Measurements from ENCODE around the gene CALB2. TPM values are rescaled to one million over a fixed set of nuclear protein-coding genes. Genes with fewer than 3 reads are reported as not detected.

CALB2 gene
- total RNA-seq, 1 donor from 2014 or later, result 0.96 TPM

GRCh38 chr16:71429581-71429980 is 71.1 kb downstream of the CALB2 start:
- Mint-ChIP-seq H3K4me3 (ENCODE audit: low read depth) (no peak overlapping the region), H3K27ac (no peak overlapping the region), H3K27me3 (peaks cover 45% of the 10 kb centered on the region), H3K36me3 (ENCODE audit: insufficient read depth) (no peaks in the 10 kb centered on the region), H3K9me3 (ENCODE audit: low read depth) (no peaks in the 10 kb centered on the region), H3K4me1 (ENCODE audit: low read depth) (peaks cover 4% of the 10 kb centered on the region)
- no peak for DNase-seq (ENCODE audit: low spot score, unreplicated experiment)
- TF ChIP-seq CTCF (IDR thresholded peaks at IDR 0.05; ENCODE audit: unreplicated experiment), result no peak

GRCh38 chr16:71430744-71431143 is 72.2 kb downstream of the CALB2 start:
- peaks cover 4% of the 10 kb centered on the region for H3K4me1 Mint-ChIP-seq (ENCODE audit: low read depth)
- no peak overlapping the region for H3K4me3 Mint-ChIP-seq (ENCODE audit: low read depth)
- peaks cover 35% of the 10 kb centered on the region for H3K27me3 Mint-ChIP-seq
- no peaks in the 10 kb centered on the region for H3K36me3 Mint-ChIP-seq (ENCODE audit: insufficient read depth)
- H3K27ac Mint-ChIP-seq, result no peak overlapping the region
- no peaks in the 10 kb centered on the region for H3K9me3 Mint-ChIP-seq (ENCODE audit: low read depth)
- TF ChIP-seq CTCF (IDR thresholded peaks at IDR 0.05; ENCODE audit: unreplicated experiment), result no peak
- DNase-seq (ENCODE audit: low spot score, unreplicated experiment), result no peak

GRCh38 chr16:71431176-71431575 is 72.7 kb downstream of the CALB2 start:
- no peaks in the 10 kb centered on the region for H3K36me3 Mint-ChIP-seq (ENCODE audit: insufficient read depth)
- H3K4me1 Mint-ChIP-seq (ENCODE audit: low read depth), result peaks cover 4% of the 10 kb centered on the region
- H3K9me3 Mint-ChIP-seq (ENCODE audit: low read depth), result no peaks in the 10 kb centered on the region
- H3K27ac Mint-ChIP-seq, result no peak overlapping the region
- no peak overlapping the region for H3K4me3 Mint-ChIP-seq (ENCODE audit: low read depth)
- peaks cover 33% of the 10 kb centered on the region for H3K27me3 Mint-ChIP-seq
- DNase-seq (ENCODE audit: low spot score, unreplicated experiment), result no peak
- TF ChIP-seq CTCF (IDR thresholded peaks at IDR 0.05; ENCODE audit: unreplicated experiment), result no peak

- Mint-ChIP-seq H3K36me3 (ENCODE audit: insufficient read depth) (no peaks in the 10 kb centered on the region), H3K27me3 (peaks cover 30% of the 10 kb centered on the region), H3K9me3 (ENCODE audit: low read depth) (no peaks in the 10 kb centered on the region), H3K4me3 (ENCODE audit: low read depth) (no peak overlapping the region), H3K27ac (no peak overlapping the region), H3K4me1 (ENCODE audit: low read depth) (no peaks in the 10 kb centered on the region)
- no peak for TF ChIP-seq CTCF (IDR thresholded peaks at IDR 0.05; ENCODE audit: unreplicated experiment)
- no peak for DNase-seq (ENCODE audit: low spot score, unreplicated experiment)
Measured at GRCh38 chr16:71431991-71432390, 73.5 kb downstream of the CALB2 start.

- no peaks in the 10 kb centered on the region for H3K9me3 Mint-ChIP-seq (ENCODE audit: low read depth)
- DNase-seq (ENCODE audit: low spot score, unreplicated experiment), result no peak
- no peak for TF ChIP-seq CTCF (IDR thresholded peaks at IDR 0.05; ENCODE audit: unreplicated experiment)
- H3K36me3 Mint-ChIP-seq (ENCODE audit: insufficient read depth), result no peaks in the 10 kb centered on the region
- no peak overlapping the region for H3K27ac Mint-ChIP-seq
- no peak overlapping the region for H3K4me3 Mint-ChIP-seq (ENCODE audit: low read depth)
- no peaks in the 10 kb centered on the region for H3K4me1 Mint-ChIP-seq (ENCODE audit: low read depth)
- H3K27me3 Mint-ChIP-seq, result peaks cover 38% of the 10 kb centered on the region
Measured at GRCh38 chr16:71432906-71433305, 74.4 kb downstream of the CALB2 start.

Data from progenitor cell of endocrine pancreas (in vitro differentiated cells).